ENCODE data around the gene CABLES1.
A peak's percentile ranks its signal among the peaks of the same experiment; 100 is the strongest.
"Not testable (repeated sequence)": the region's sequence is repeated elsewhere in the genome, so short reads cannot be mapped to it uniquely, and the experiment has no call there.

CABLES1 gene

GRCh38 chr18:23240609-23240930, 105.3 kb downstream of the CABLES1 start:
- H3K4me3 ChIP-seq (replicated peaks; ENCODE audit: insufficient read depth, low read length), result no peak overlapping the region
- H3K27ac ChIP-seq (replicated peaks), result no peak overlapping the region
- no peak for TF ChIP-seq GABPA (IDR thresholded peaks at IDR 0.05; ENCODE audit: low read depth)
- no peak for TF ChIP-seq REST (IDR thresholded peaks at IDR 0.05; ENCODE audit: insufficient replicate concordance, low read depth)
- no peak for TF ChIP-seq POLR2AphosphoS5 (IDR thresholded peaks at IDR 0.05; ENCODE audit: low read depth)
- TF ChIP-seq SPI1 (IDR thresholded peaks at IDR 0.05; ENCODE audit: borderline replicate concordance, low read depth), result no peak
- H3K27me3 ChIP-seq (ENCODE audit: insufficient read depth, poor library complexity, severe bottlenecking), result no peaks in the 10 kb centered on the region
- DNase-seq (ENCODE audit: low read depth in 1 of 2, low spot score in 1 of 2), result no peak

- not testable (repeated sequence) for H3K4me3 ChIP-seq (replicated peaks; ENCODE audit: insufficient read depth, low read length); H3K27ac ChIP-seq (replicated peaks); H3K27me3 ChIP-seq (ENCODE audit: insufficient read depth, poor library complexity, severe bottlenecking); DNase-seq (ENCODE audit: low read depth in 1 of 2, low spot score in 1 of 2)
Observed at GRCh38 chr18:23241833-23242496, 106.7 kb downstream of the CABLES1 start.

GRCh38 chr18:23243178-23243577, 107.9 kb downstream of the CABLES1 start:
- peak in 1 of 2 experiments; percentile 82 for DNase-seq (ENCODE audit: low read depth in 1 of 2, low spot score in 1 of 2)
- TF ChIP-seq SPI1 (IDR thresholded peaks at IDR 0.05; ENCODE audit: borderline replicate concordance, low read depth), result peak; percentile 100
- TF ChIP-seq GABPA (IDR thresholded peaks at IDR 0.05; ENCODE audit: low read depth), result no peak
- TF ChIP-seq CTCF (IDR thresholded peaks at IDR 0.05; ENCODE audit: insufficient read depth, low read length), result peak; percentile 91
- no peaks in the 10 kb centered on the region for H3K27me3 ChIP-seq (ENCODE audit: insufficient read depth, poor library complexity, severe bottlenecking)
- H3K4me3 ChIP-seq (replicated peaks; ENCODE audit: insufficient read depth, low read length), result no peak overlapping the region
- no peak overlapping the region for H3K27ac ChIP-seq (replicated peaks)

GRCh38 chr18:23243816-23244215, 108.5 kb downstream of the CABLES1 start:
- Histone ChIP-seq H3K4me3 (replicated peaks; ENCODE audit: insufficient read depth, low read length) (no peak overlapping the region), H3K27me3 (ENCODE audit: insufficient read depth, poor library complexity, severe bottlenecking) (no peaks in the 10 kb centered on the region), H3K27ac (replicated peaks) (no peak overlapping the region)
- TF ChIP-seq REST (IDR thresholded peaks at IDR 0.05; ENCODE audit: insufficient replicate concordance, low read depth) (no peak), SPI1 (IDR thresholded peaks at IDR 0.05; ENCODE audit: borderline replicate concordance, low read depth) (no peak), CTCF (IDR thresholded peaks at IDR 0.05; ENCODE audit: insufficient read depth, low read length) (no peak), GABPA (IDR thresholded peaks at IDR 0.05; ENCODE audit: low read depth) (no peak), POLR2AphosphoS5 (IDR thresholded peaks at IDR 0.05; ENCODE audit: low read depth) (no peak)
- no peak for DNase-seq (ENCODE audit: low read depth in 1 of 2, low spot score in 1 of 2)

- Histone ChIP-seq H3K4me3 (replicated peaks; ENCODE audit: insufficient read depth, low read length) (no peak overlapping the region), H3K27me3 (ENCODE audit: insufficient read depth, poor library complexity, severe bottlenecking) (no peaks in the 10 kb centered on the region), H3K27ac (replicated peaks) (no peak overlapping the region)
- TF ChIP-seq GABPA (IDR thresholded peaks at IDR 0.05; ENCODE audit: low read depth), result no peak
- DNase-seq (ENCODE audit: low read depth in 1 of 2, low spot score in 1 of 2), result no peak
Observed at GRCh38 chr18:23244401-23244800, 109.1 kb downstream of the CABLES1 start.

Data from HL-60 (cell line).